Measurements from ENCODE around the gene DFFB.

DNA sequence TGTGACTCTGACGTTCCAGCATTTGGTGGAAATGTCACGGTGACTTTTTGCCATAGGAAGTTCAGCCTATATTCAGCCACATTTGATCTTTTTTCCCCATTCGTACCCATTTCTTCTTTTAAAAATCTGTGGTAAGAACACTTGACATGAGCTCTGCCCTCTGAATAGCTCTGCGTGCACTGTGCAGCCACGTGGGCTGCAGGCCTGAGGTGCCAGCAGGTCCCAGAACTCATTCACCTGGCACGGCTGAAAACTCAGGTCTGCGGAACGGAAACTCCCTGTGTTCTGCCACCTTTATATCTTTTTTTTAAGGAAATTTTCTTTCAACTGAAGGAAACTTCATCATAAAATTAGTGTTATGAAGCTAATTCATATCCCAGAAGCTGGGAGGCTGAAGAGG is 28.9 kb upstream of the DFFB start:
- no peak for TF ChIP-seq GATA3 (IDR thresholded peaks at IDR 0.05; ENCODE audit: low read depth, low read length)
- TF ChIP-seq GATA2 (IDR thresholded peaks at IDR 0.05; ENCODE audit: low read depth, low read length), result no peak
